SU-DHL-6 (cell line): Measurements from ENCODE around the gene MEOX2.

ENCODE experiments used
- H2AFZ ChIP-seq: fragments of 200-600 bp; sonication (generic); 2 replicates; pipeline ENCODE4 v1.6.1; 2014; ENCODE audit warnings: low read depth, mild to moderate bottlenecking, moderate library complexity, mixed read lengths, antibody characterized with exemption, low read length; ENCODE audit not compliant: severe bottlenecking
- H3F3A ChIP-seq: fragments of 200-600 bp; shearing (Covaris generic); 2 replicates; pipeline ENCODE4 v1.6.0; 2016; ENCODE audit warnings: antibody characterized with exemption, mild to moderate bottlenecking; ENCODE audit not compliant: insufficient read depth
- H3K27ac ChIP-seq: fragments of 200-600 bp; sonication (generic); 2 replicates; pipeline ENCODE4 v1.5.1; 2016; ENCODE audit warnings: low read depth, mild to moderate bottlenecking, low read length, moderate library complexity, mixed read lengths
- H3K27me3 ChIP-seq: fragments of 200-600 bp; sonication (generic), shearing (Covaris generic); 2 replicates; pipeline ENCODE4 v1.6.0; 2014; ENCODE audit warnings: mild to moderate bottlenecking, low read length
- H3K36me3 ChIP-seq: fragments of 200-600 bp; sonication (generic); 2 replicates; pipeline ENCODE4 v1.6.1; 2014; ENCODE audit warnings: mild to moderate bottlenecking, low read length, mixed read lengths
- H3K4me2 ChIP-seq: fragments of 300-600, 200-600 bp; shearing (Covaris generic), sonication (generic); 2 replicates; pipeline ENCODE4 v1.6.0; 2014; ENCODE audit warnings: low read length, low read depth, mild to moderate bottlenecking; ENCODE audit not compliant: poor library complexity, severe bottlenecking
- H3K4me3 ChIP-seq: fragments of 200-600 bp; sonication (generic); 2 replicates; pipeline ENCODE4 v1.5.1; 2014; ENCODE audit warnings: antibody characterized with exemption, low read length, mild to moderate bottlenecking, mixed read lengths; ENCODE audit not compliant: insufficient read depth, poor library complexity, severe bottlenecking
- H3K79me2 ChIP-seq: fragments of 200-600 bp; sonication (generic); 2 replicates; pipeline ENCODE4 v1.6.1; 2014; ENCODE audit warnings: mild to moderate bottlenecking, low read length, moderate library complexity; ENCODE audit not compliant: insufficient read depth
- H3K9ac ChIP-seq: fragments of 200-600 bp; sonication (generic); 2 replicates; pipeline ENCODE4 v1.7.0; 2014; ENCODE audit warnings: mild to moderate bottlenecking, low read length
- H3K9me2 ChIP-seq: fragments of 200-600 bp; sonication (generic); replicated peaks from 2 replicates; pipeline ENCODE4 v1.6.1; 2014; ENCODE audit warnings: low read length; ENCODE audit not compliant: insufficient read depth
- H3K9me3 ChIP-seq: fragments of 200-600 bp; sonication (generic); 2 replicates; pipeline ENCODE4 v1.6.1; 2014; ENCODE audit warnings: low read length, mixed read lengths; ENCODE audit not compliant: insufficient read depth
- H4K20me1 ChIP-seq: fragments of 200-600 bp; sonication (generic); 2 replicates; pipeline ENCODE4 v1.6.1; 2014; ENCODE audit warnings: low read depth, mild to moderate bottlenecking, antibody characterized with exemption, low read length, moderate library complexity, mixed read lengths
- EZH2phosphoT487 ChIP-seq: fragments of 200-600 bp; sonication (generic), shearing (Covaris generic); conservative IDR thresholded peaks from 2 replicates; pipeline ENCODE4 v1.6.1; 2018; ENCODE audit warnings: mild to moderate bottlenecking, antibody characterized with exemption, low read length, moderate library complexity, mixed read lengths
- TF ChIP-seq, protein P1 (sequence below): fragments of 200-600 bp; sonication (generic); IDR thresholded peaks from one replicate; pipeline ENCODE4 v1.5.1; 2017; ENCODE audit warnings: antibody characterized with exemption, mild to moderate bottlenecking, low read length, moderate library complexity; ENCODE audit not compliant: insufficient read depth, poor library complexity, severe bottlenecking

The MEOX2 gene

DNA sequence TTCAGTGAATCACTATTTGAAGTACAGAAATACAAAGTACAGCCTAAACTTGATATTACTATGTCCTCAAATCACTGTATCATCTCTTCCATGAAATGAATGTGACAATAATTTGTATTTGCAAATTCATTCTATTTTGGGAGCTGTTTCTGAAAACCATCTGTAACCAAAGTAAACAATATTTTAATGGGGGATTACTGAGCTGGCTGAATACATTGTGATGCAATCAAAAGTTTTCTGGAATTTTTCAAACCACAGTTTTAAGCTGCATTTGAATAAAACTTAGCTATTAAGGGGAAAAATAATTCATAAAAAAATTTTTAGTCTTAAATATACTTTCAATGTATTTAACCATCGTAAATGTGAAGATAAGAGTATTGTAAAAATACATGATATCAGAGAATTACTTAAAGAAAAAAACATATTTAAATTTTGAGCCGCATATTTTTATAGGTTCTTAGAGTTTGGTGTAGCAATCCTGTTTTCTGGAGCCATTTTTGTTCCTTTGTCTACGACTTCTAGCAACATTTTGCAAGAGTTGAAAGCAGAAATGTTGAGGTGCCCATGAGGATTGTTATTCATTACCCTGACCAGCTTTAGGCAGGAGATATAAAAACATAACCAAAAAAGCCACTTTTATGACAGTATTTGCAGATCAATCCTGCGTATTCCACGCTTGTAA, 78.8 kb downstream of the MEOX2 start:
- no peaks in the 10 kb centered on the region for H3K9me2 ChIP-seq

DNA sequence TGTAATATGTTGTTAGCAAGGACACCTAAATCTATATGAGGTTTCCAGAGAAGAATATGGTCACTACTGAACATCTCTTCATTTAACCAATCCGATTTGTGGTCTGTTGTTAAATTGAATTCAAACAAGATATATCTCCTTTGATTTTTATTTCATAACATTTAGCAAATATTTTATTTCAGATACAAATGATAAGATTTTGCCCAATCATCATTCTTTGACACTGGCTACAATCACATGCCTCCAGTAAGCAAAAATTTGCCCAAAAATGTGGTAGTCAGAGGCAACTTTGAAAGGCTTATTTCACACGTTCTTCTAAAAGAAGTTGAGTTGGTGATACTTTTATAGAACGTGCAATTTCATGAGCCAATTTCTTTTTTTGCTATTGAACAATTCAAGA, 79.9 kb downstream of the MEOX2 start:
- H3K4me3 ChIP-seq = no peak overlapping the region
- H3F3A ChIP-seq = no peaks in the 10 kb centered on the region
- no peak overlapping the region for H2AFZ ChIP-seq
- no peak overlapping the region for H3K4me2 ChIP-seq
- no peaks in the 10 kb centered on the region for H3K79me2 ChIP-seq
- no peak overlapping the region for H3K9ac ChIP-seq
- no peak overlapping the region for H3K27ac ChIP-seq
- no peaks in the 10 kb centered on the region for H3K27me3 ChIP-seq
- no peaks in the 10 kb centered on the region for H3K9me3 ChIP-seq
- no peaks in the 10 kb centered on the region for H4K20me1 ChIP-seq
- H3K9me2 ChIP-seq = no peaks in the 10 kb centered on the region
- no peaks in the 10 kb centered on the region; the same call in 1 of the 2 replicates for H3K36me3 ChIP-seq
- no peak for TF ChIP-seq EZH2phosphoT487
- TF ChIP-seq, protein P1, sequence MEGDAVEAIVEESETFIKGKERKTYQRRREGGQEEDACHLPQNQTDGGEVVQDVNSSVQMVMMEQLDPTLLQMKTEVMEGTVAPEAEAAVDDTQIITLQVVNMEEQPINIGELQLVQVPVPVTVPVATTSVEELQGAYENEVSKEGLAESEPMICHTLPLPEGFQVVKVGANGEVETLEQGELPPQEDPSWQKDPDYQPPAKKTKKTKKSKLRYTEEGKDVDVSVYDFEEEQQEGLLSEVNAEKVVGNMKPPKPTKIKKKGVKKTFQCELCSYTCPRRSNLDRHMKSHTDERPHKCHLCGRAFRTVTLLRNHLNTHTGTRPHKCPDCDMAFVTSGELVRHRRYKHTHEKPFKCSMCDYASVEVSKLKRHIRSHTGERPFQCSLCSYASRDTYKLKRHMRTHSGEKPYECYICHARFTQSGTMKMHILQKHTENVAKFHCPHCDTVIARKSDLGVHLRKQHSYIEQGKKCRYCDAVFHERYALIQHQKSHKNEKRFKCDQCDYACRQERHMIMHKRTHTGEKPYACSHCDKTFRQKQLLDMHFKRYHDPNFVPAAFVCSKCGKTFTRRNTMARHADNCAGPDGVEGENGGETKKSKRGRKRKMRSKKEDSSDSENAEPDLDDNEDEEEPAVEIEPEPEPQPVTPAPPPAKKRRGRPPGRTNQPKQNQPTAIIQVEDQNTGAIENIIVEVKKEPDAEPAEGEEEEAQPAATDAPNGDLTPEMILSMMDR = no peak

More for the DNA sequence above, 78.8 kb downstream of the MEOX2 start:
- Histone ChIP-seq H4K20me1 (no peaks in the 10 kb centered on the region), H3K27me3 (no peaks in the 10 kb centered on the region), H3K9me3 (no peaks in the 10 kb centered on the region), H3K79me2 (no peaks in the 10 kb centered on the region), H3K4me3 (no peak overlapping the region), H3K9ac (no peak overlapping the region), H3K27ac (no peak overlapping the region), H3F3A (no peaks in the 10 kb centered on the region), H2AFZ (peak overlapping the region; percentile 41), H3K36me3 (no peaks in the 10 kb centered on the region; the same call in 1 of the 2 replicates), H3K4me2 (no peak overlapping the region)
- TF ChIP-seq, protein P1 = no peak
- TF ChIP-seq EZH2phosphoT487 = no peak

DNA sequence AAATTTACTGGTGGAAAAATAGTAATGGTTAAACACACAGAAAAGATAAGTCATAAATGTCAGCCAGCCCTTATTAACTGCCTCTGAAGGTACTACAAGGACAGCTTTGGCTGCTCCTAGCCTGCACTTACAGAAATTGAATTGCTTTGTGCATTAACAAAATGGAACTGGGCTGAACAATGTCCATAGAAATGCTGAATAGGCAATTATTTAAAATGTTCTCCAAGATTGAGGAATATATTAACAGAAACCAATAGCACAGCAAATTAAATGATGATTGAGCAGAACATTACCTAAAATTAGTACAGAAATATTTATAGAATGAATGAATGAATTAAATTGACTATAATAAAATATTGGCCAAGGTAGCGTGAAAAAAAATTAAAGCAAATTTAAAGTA, 82.3 kb downstream of the MEOX2 start:
- H3K79me2 ChIP-seq = no peaks in the 10 kb centered on the region
- H3K9ac ChIP-seq = no peak overlapping the region
- no peaks in the 10 kb centered on the region for H3K27me3 ChIP-seq
- H2AFZ ChIP-seq = no peak overlapping the region
- no peak overlapping the region for H3K4me2 ChIP-seq
- no peaks in the 10 kb centered on the region for H3K9me2 ChIP-seq
- no peak overlapping the region for H3K4me3 ChIP-seq
- H4K20me1 ChIP-seq = no peaks in the 10 kb centered on the region
- H3F3A ChIP-seq = no peaks in the 10 kb centered on the region
- TF ChIP-seq, protein P1 = no peak
- TF ChIP-seq EZH2phosphoT487 = no peak
- H3K36me3 ChIP-seq = no peaks in the 10 kb centered on the region; the same call in 1 of the 2 replicates
- no peak overlapping the region for H3K27ac ChIP-seq
- peaks cover 12% of the 10 kb centered on the region; the same call in 1 of the 2 replicates for H3K9me3 ChIP-seq
